IMR-90 (cell line): ENCODE measurements around the gene GP9. TPM values are rescaled to one million over a fixed set of nuclear protein-coding genes. Genes with fewer than 3 reads are reported as not detected.

Source experiments
- ATAC-seq: fragments of 200-7000 bp; cut with Tn5 transposase; 2 replicates; pipeline ENCODE4 v1.9.1; 2020; ENCODE audit warnings: low read depth, mild to moderate bottlenecking, moderate library complexity
- BruUV-seq: library from RNA; stranded (reverse); fragments of 400-500 nt; replicated peaks from 2 replicates; lab custom pipeline; 2021; lab: Mats Ljungman, UMichigan
- CTCF ChIA-PET: fragments of 300-600 bp; formaldehyde crosslinking; extraction: SDS; loops from one replicate; lab custom pipeline; 2021; ENCODE audit warnings: antibody characterized with exemption; lab: Yijun Ruan, JAX
- POLR2A ChIA-PET: fragments of 300-600 bp; sonication (Branson Sonifier 250); formaldehyde crosslinking; loops from one replicate; lab custom pipeline; 2022; ENCODE audit warnings: antibody characterized with exemption; ENCODE audit not compliant: unreplicated experiment; lab: Charles Lee
- DNase-seq: peaks from one replicate; pipeline ENCODE4 v3.0.0; 2013
- H2AFZ ChIP-seq: replicated peaks from 2 replicates; pipeline ENCODE3; 2013; ENCODE audit warnings: low read length, mild to moderate bottlenecking; ENCODE audit not compliant: poor library complexity
- H2AK5ac ChIP-seq: 2 replicates; pipeline ENCODE4 v1.6.1; 2013; ENCODE audit warnings: low read depth, low read length, inconsistent platforms
- H2AK9ac ChIP-seq: replicated peaks from 2 replicates; pipeline ENCODE3; 2013; ENCODE audit warnings: mild to moderate bottlenecking, low read depth, low read length, moderate library complexity; ENCODE audit not compliant: poor library complexity
- H2BK120ac ChIP-seq: 2 replicates; pipeline ENCODE4 v1.6.1; 2013; ENCODE audit warnings: low read depth, low read length, inconsistent platforms
- H2BK15ac ChIP-seq: 3 replicates; pipeline ENCODE4 v1.6.1; 2013; ENCODE audit warnings: low read depth, low read length, inconsistent platforms
- H2BK20ac ChIP-seq: 2 replicates; pipeline ENCODE4 v1.6.1; 2013; ENCODE audit warnings: low read depth, mild to moderate bottlenecking, inconsistent platforms, low read length, moderate library complexity
- H2BK5ac ChIP-seq: 2 replicates; pipeline ENCODE4 v1.6.1; 2013; ENCODE audit warnings: mild to moderate bottlenecking, low read depth, low read length, inconsistent platforms; ENCODE audit not compliant: poor library complexity, severe bottlenecking
- H3K14ac ChIP-seq: replicated peaks from 2 replicates; pipeline ENCODE4 v1.6.1; 2013; ENCODE audit warnings: low read depth, low read length, inconsistent platforms
- H3K18ac ChIP-seq: 2 replicates; pipeline ENCODE4 v1.6.1; 2013; ENCODE audit warnings: low read depth, low read length, control low read depth
- H3K23ac ChIP-seq: 2 replicates; pipeline ENCODE4 v1.6.1; 2013; ENCODE audit warnings: low read depth, low read length, inconsistent platforms
- H3K27ac ChIP-seq: 2 replicates; pipeline ENCODE4 v1.5.1; 2013; ENCODE audit warnings: mild to moderate bottlenecking, control low read depth, low read length; ENCODE audit not compliant: insufficient read depth
- H3K27me3 ChIP-seq: 2 replicates; pipeline ENCODE4 v1.6.1; 2013; ENCODE audit warnings: low read length; ENCODE audit not compliant: control insufficient read depth, insufficient read depth
- H3K36me3 ChIP-seq: 2 replicates; pipeline ENCODE4 v1.6.1; 2013; ENCODE audit warnings: low read length, mixed read lengths; ENCODE audit not compliant: control insufficient read depth, insufficient read depth
- H3K4ac ChIP-seq: 2 replicates; pipeline ENCODE4 v1.6.1; 2013; ENCODE audit warnings: low read depth, low read length, inconsistent platforms
- H3K4me1 ChIP-seq: 2 replicates; pipeline ENCODE4 v1.6.1; 2013; ENCODE audit warnings: low read length, mixed read lengths; ENCODE audit not compliant: control insufficient read depth, insufficient read depth
- H3K4me2 ChIP-seq: 2 replicates; pipeline ENCODE4 v1.6.1; 2013; ENCODE audit warnings: low read depth, mild to moderate bottlenecking, control low read depth, low read length, moderate library complexity
- H3K4me3 ChIP-seq: 2 replicates; pipeline ENCODE4 v1.5.1; 2013; ENCODE audit warnings: low read depth, mild to moderate bottlenecking, control low read depth, low read length, moderate library complexity; ENCODE audit not compliant: insufficient read depth
- H3K56ac ChIP-seq: 2 replicates; pipeline ENCODE4 v1.6.1; 2013; ENCODE audit warnings: low read length, inconsistent platforms; ENCODE audit not compliant: insufficient read depth; ENCODE audit errors: extremely low read depth
- H3K79me1 ChIP-seq, 2 experiments: 2 replicates each; pipeline ENCODE4 v1.6.1; 2013; ENCODE audit warnings: low read length in 2 of 2, inconsistent platforms in 1 of 2, low read depth in 1 of 2
- H3K9ac ChIP-seq: 2 replicates; pipeline ENCODE4 v1.6.1; 2013; ENCODE audit warnings: low read depth, low read length, control low read depth
- H3K9me1 ChIP-seq: 2 replicates; pipeline ENCODE4 v1.6.1; 2013; ENCODE audit warnings: low read length, inconsistent platforms; ENCODE audit not compliant: insufficient read depth
- H3K9me3 ChIP-seq: 2 replicates; pipeline ENCODE4 v1.6.1; 2013; ENCODE audit warnings: low read length; ENCODE audit not compliant: control insufficient read depth, insufficient read depth
- H4K20me1 ChIP-seq: 2 replicates; pipeline ENCODE4 v1.6.1; 2013; ENCODE audit warnings: low read length, inconsistent platforms; ENCODE audit not compliant: insufficient read depth
- H4K5ac ChIP-seq: 2 replicates; pipeline ENCODE4 v1.6.1; 2013; ENCODE audit warnings: mild to moderate bottlenecking, low read depth, low read length, control low read depth
- H4K8ac ChIP-seq, 2 experiments: 2 replicates each; pipeline ENCODE4 v1.6.1; 2013; ENCODE audit warnings: low read depth in 2 of 2, low read length in 2 of 2, control low read depth in 1 of 2, inconsistent platforms in 1 of 2
- H4K91ac ChIP-seq: 2 replicates; pipeline ENCODE4 v1.6.1; 2013; ENCODE audit warnings: low read depth, low read length, inconsistent platforms; ENCODE audit not compliant: insufficient read depth
- BHLHE40 ChIP-seq: fragments of 150-350 bp; IDR thresholded peaks from 2 replicates; pipeline ENCODE4 v1.6.1; 2016; ENCODE audit warnings: mild to moderate bottlenecking, low read depth, low read length
- CEBPB ChIP-seq: IDR thresholded peaks from 2 replicates; pipeline ENCODE4 v1.6.1; 2012; ENCODE audit warnings: low read depth, low read length, improper control_type of control experiment
- CHD1 ChIP-seq: IDR thresholded peaks from 2 replicates; pipeline ENCODE4 v1.6.1; 2012; ENCODE audit warnings: low read depth, low read length, improper control_type of control experiment
- CTCF ChIP-seq: conservative IDR thresholded peaks from 2 replicates; pipeline ENCODE4 v1.5.1; 2012; ENCODE audit warnings: mild to moderate bottlenecking, low read depth, low read length, improper control_type of control experiment
- ELK1 ChIP-seq: fragments of 150-350 bp; IDR thresholded peaks from 2 replicates; pipeline ENCODE4 v1.6.1; 2016; ENCODE audit warnings: low read depth, mild to moderate bottlenecking, low read length, moderate library complexity, borderline replicate concordance
- FOS ChIP-seq: fragments of 150-350 bp; IDR thresholded peaks from 2 replicates; pipeline ENCODE4 v1.6.1; 2016; ENCODE audit warnings: low read depth, low read length
- MAFK ChIP-seq: IDR thresholded peaks from 2 replicates; pipeline ENCODE4 v1.6.1; 2012; ENCODE audit warnings: low read depth, low read length, improper control_type of control experiment
- MAZ ChIP-seq: IDR thresholded peaks from 2 replicates; pipeline ENCODE4 v1.6.1; 2012; ENCODE audit warnings: low read depth, mild to moderate bottlenecking, low read length, improper control_type of control experiment, moderate library complexity, borderline replicate concordance
- MXI1 ChIP-seq: IDR thresholded peaks from 2 replicates; pipeline ENCODE4 v1.6.1; 2012; ENCODE audit warnings: low read depth, mild to moderate bottlenecking, low read length, moderate library complexity, borderline replicate concordance
- NFE2L2 ChIP-seq: fragments of 150-350 bp; IDR thresholded peaks from 2 replicates; pipeline ENCODE4 v1.6.1; 2016; ENCODE audit warnings: low read depth, mild to moderate bottlenecking, low read length
- POLR2A ChIP-seq: IDR thresholded peaks from 2 replicates; pipeline ENCODE4 v1.6.1; 2012; ENCODE audit warnings: mild to moderate bottlenecking, low read depth, low read length
- RAD21 ChIP-seq: IDR thresholded peaks from 2 replicates; pipeline ENCODE4 v1.6.1; 2012; ENCODE audit warnings: low read length, improper control_type of control experiment
- RCOR1 ChIP-seq: IDR thresholded peaks from 2 replicates; pipeline ENCODE4 v1.6.1; 2012; ENCODE audit warnings: mild to moderate bottlenecking, low read length, improper control_type of control experiment; ENCODE audit not compliant: insufficient replicate concordance
- RFX5 ChIP-seq: IDR thresholded peaks from 2 replicates; pipeline ENCODE4 v1.8.0; 2012; ENCODE audit warnings: low read depth, mild to moderate bottlenecking, low read length, moderate library complexity
- SMC3 ChIP-seq: fragments of 150-350 bp; IDR thresholded peaks from 2 replicates; pipeline ENCODE4 v1.6.1; 2016; ENCODE audit warnings: low read depth, mild to moderate bottlenecking, antibody characterized with exemption, low read length, moderate library complexity
- USF2 ChIP-seq: fragments of 150-350 bp; IDR thresholded peaks from 2 replicates; pipeline ENCODE4 v1.6.1; 2017; ENCODE audit warnings: mild to moderate bottlenecking, antibody characterized with exemption, low read length, low read depth
- WGBS, 2 experiments: methylation state at CpG; one replicate each; pipeline versions ENCODE4 v1.1.5 to v1.1.7; 2013; ENCODE audit warnings: missing lambda C conversion rate in 2 of 2; ENCODE audit not compliant: insufficient read length in 1 of 2; ENCODE audit errors: extremely low coverage in 2 of 2; 5-methylcytosine and 5-hydroxymethylcytosine counted together
- dilution Hi-C: fragments of 300-500 bp; cut with HindIII; formaldehyde crosslinking; loops from one replicate; pipeline ENCODE4 v1.14.3; 2018; ENCODE audit warnings: low sequenced_read_pairs; ENCODE audit not compliant: unreplicated experiment
- in situ Hi-C: fragments of 300-500 bp; cut with MboI; formaldehyde crosslinking; loops from 3 replicates; pipeline ENCODE4 v1.14.3; 2019; ENCODE audit warnings: low sequenced_read_pairs, inconsistent platforms, mixed read lengths
- intact Hi-C: fragments of 100-400 bp; cut with micrococcal nuclease; formaldehyde crosslinking; loops from 2 replicates; pipeline ENCODE4 v1.10.0; 2022
- polyA plus RNA-seq, 3 experiments: library from polyadenylated mRNA; depleted of rRNA; stranded (reverse); fragments of >200 nt; gene quantifications; 2 replicates each; pipeline ENCODE4 v1.2.3, GENCODE V29; 2012; ENCODE audit warnings: low replicate concordance in 1 of 3
- total RNA-seq: library from RNA; depleted of rRNA; stranded (reverse); fragments of >200 nt; gene quantifications from 2 replicates; pipeline ENCODE4 v1.2.3, GENCODE V29; 2012

The GP9 gene
- total and polyA plus RNA-seq, 2 of the 4 experiments (the other 2 are of a cell fraction), result not detected

- no peak overlapping the region for H3K14ac ChIP-seq
- no peak overlapping the region for H4K8ac ChIP-seq
- ChIA-PET POLR2A (no interaction called here), CTCF (no interaction called here)
- whole genome bisulfite sequencing, 2 experiments, result 100% methylated on average over 2 of the region's 6 CpGs; no CpG with 5 or more reads in 1 of the 2 experiments
- H3K27me3 ChIP-seq, result no peaks in the 10 kb centered on the region
- no peak overlapping the region for H4K5ac ChIP-seq
- H3K79me1 ChIP-seq, result peaks cover 29 to 80% of the 10 kb centered on the region in 2 experiments
- H3K36me3 ChIP-seq, result peaks cover 23% of the 10 kb centered on the region
- H3K18ac ChIP-seq, result no peak overlapping the region
- peaks cover 83% of the 10 kb centered on the region for H4K20me1 ChIP-seq
- no peaks in the 10 kb centered on the region for H3K9me3 ChIP-seq
- H3K4me2 ChIP-seq, result no peak overlapping the region
- H2BK5ac ChIP-seq, result no peak overlapping the region
- no peak overlapping the region for H3K56ac ChIP-seq
- no peak overlapping the region for H2BK15ac ChIP-seq
- H2AK5ac ChIP-seq, result no peak overlapping the region
- ATAC-seq, result no peak
- in situ Hi-C loops, result no loop called here
- dilution Hi-C loops, result no loop called here
- no peaks in the 10 kb centered on the region for H3K4me1 ChIP-seq
- H2BK120ac ChIP-seq, result no peak overlapping the region
- intact Hi-C loops, result no loop called here
- no peak overlapping the region for H2BK20ac ChIP-seq
- no peak for TF ChIP-seq FOS
- no peak for TF ChIP-seq CHD1
- TF ChIP-seq BHLHE40, result no peak
- TF ChIP-seq ELK1, result no peak
- TF ChIP-seq RCOR1, result no peak
- TF ChIP-seq USF2, result no peak
- TF ChIP-seq MXI1, result no peak
- no peak for TF ChIP-seq SMC3
- no peak for TF ChIP-seq CTCF
- TF ChIP-seq CEBPB, result no peak
- no peak for TF ChIP-seq MAZ
- no peak for TF ChIP-seq RAD21
- TF ChIP-seq NFE2L2, result no peak
- TF ChIP-seq POLR2A, result no peak
- TF ChIP-seq RFX5, result no peak
- TF ChIP-seq MAFK, result no peak
- no peak overlapping the region for H4K91ac ChIP-seq
- H3K4me3 ChIP-seq, result no peak overlapping the region
- no peak for DNase-seq
- no peak overlapping the region for H3K23ac ChIP-seq
- H3K9me1 ChIP-seq, result peaks cover 8% of the 10 kb centered on the region
- no peak overlapping the region for H2AFZ ChIP-seq
- BruUV-seq, result no TSS peak
- no peak overlapping the region for H3K9ac ChIP-seq
- no peak overlapping the region for H3K27ac ChIP-seq
- H3K4ac ChIP-seq, result no peak overlapping the region
- no peak overlapping the region for H2AK9ac ChIP-seq
These were observed 43.5 kb downstream of the GP9 start for GRCh38 chr3:129104051-129104450.
